PFSK-1 (cell line): ENCODE measurements around the gene SYT11.

Experiments
- POLR2AphosphoS5 ChIP-seq: IDR thresholded peaks from 2 replicates; pipeline ENCODE4 v1.6.1; 2012; ENCODE audit warnings: low read depth, mild to moderate bottlenecking, control low read depth, low read length, moderate library complexity
- SIN3A ChIP-seq: IDR thresholded peaks from 2 replicates; pipeline ENCODE4 v1.6.1; 2012; ENCODE audit warnings: mild to moderate bottlenecking, low read length, moderate library complexity, borderline replicate concordance; ENCODE audit not compliant: insufficient read depth
- TAF1 ChIP-seq: IDR thresholded peaks from 2 replicates; pipeline ENCODE4 v1.6.1; 2012; ENCODE audit warnings: low read length, control low read depth, borderline replicate concordance; ENCODE audit not compliant: insufficient read depth
- TF ChIP-seq, protein P1 (sequence below), 2 experiments: IDR thresholded peaks; 2 replicates each; pipeline versions ENCODE4 v1.6.1 to v1.8.0; 2011 to 2012; ENCODE audit warnings: low read depth in 2 of 2, low read length in 2 of 2, control low read depth in 1 of 2, inconsistent platforms in 1 of 2, mild to moderate bottlenecking in 1 of 2, moderate library complexity in 1 of 2; ENCODE audit not compliant: insufficient read depth in 1 of 2

DNA sequence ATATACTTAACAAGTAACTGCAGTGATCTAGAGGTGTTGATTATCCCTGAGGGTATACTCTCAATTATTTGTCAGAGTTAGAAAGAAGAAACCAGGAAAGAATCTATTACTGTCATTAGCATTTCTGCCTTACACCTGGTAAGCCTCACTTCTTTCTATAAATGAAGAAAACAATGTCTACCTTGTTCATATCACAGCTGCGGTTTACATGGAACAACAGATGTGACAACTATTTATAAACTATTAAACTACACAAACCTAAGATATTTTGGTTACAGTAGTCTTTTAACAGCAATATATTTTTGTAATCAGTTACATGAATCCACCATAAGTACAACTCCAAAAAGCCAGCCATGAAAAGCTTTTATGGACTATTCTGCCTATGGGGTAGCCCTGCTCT is 43.0 kb upstream of the SYT11 start:
- TF ChIP-seq, protein P1, sequence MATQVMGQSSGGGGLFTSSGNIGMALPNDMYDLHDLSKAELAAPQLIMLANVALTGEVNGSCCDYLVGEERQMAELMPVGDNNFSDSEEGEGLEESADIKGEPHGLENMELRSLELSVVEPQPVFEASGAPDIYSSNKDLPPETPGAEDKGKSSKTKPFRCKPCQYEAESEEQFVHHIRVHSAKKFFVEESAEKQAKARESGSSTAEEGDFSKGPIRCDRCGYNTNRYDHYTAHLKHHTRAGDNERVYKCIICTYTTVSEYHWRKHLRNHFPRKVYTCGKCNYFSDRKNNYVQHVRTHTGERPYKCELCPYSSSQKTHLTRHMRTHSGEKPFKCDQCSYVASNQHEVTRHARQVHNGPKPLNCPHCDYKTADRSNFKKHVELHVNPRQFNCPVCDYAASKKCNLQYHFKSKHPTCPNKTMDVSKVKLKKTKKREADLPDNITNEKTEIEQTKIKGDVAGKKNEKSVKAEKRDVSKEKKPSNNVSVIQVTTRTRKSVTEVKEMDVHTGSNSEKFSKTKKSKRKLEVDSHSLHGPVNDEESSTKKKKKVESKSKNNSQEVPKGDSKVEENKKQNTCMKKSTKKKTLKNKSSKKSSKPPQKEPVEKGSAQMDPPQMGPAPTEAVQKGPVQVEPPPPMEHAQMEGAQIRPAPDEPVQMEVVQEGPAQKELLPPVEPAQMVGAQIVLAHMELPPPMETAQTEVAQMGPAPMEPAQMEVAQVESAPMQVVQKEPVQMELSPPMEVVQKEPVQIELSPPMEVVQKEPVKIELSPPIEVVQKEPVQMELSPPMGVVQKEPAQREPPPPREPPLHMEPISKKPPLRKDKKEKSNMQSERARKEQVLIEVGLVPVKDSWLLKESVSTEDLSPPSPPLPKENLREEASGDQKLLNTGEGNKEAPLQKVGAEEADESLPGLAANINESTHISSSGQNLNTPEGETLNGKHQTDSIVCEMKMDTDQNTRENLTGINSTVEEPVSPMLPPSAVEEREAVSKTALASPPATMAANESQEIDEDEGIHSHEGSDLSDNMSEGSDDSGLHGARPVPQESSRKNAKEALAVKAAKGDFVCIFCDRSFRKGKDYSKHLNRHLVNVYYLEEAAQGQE (IDR thresholded peaks at IDR 0.05; ENCODE audit: insufficient read depth in 1 of 2, low read depth in 2 of 2, low read length in 2 of 2), result no peak
- no peak for TF ChIP-seq TAF1
- no peak for TF ChIP-seq POLR2AphosphoS5
- no peak for TF ChIP-seq SIN3A
